GM12891 (cell line): Measurements from ENCODE around the gene SNORC.

Experiments used
- PAX5 ChIP-seq: IDR thresholded peaks from 2 replicates; pipeline ENCODE4 v1.6.1; 2011; ENCODE audit warnings: low read length, moderate library complexity, mild to moderate bottlenecking; ENCODE audit not compliant: insufficient read depth, severe bottlenecking
- POLR2A ChIP-seq: IDR thresholded peaks from 2 replicates; pipeline ENCODE4 v1.6.1; 2011; ENCODE audit warnings: low read depth, low read length, control low read depth
- POLR2AphosphoS5 ChIP-seq: IDR thresholded peaks from 2 replicates; pipeline ENCODE4 v1.6.1; 2011; ENCODE audit warnings: low read depth, low read length, control low read depth
- POU2F2 ChIP-seq: IDR thresholded peaks from 2 replicates; pipeline ENCODE4 v1.6.1; 2011; ENCODE audit warnings: low read depth, mild to moderate bottlenecking, control low read depth, low read length, moderate library complexity
- TAF1 ChIP-seq: IDR thresholded peaks from 2 replicates; pipeline ENCODE4 v1.6.1; 2011; ENCODE audit warnings: low read depth, low read length, control low read depth

- TF ChIP-seq POLR2AphosphoS5 (no peak), PAX5 (no peak), POLR2A (no peak), TAF1 (no peak), POU2F2 (no peak)
Observed at GRCh38 chr2:232920760-232921159, 50.7 kb downstream of the SNORC start.
